ENCODE data around the gene ST6GALNAC4.

The ST6GALNAC4 gene

DNA sequence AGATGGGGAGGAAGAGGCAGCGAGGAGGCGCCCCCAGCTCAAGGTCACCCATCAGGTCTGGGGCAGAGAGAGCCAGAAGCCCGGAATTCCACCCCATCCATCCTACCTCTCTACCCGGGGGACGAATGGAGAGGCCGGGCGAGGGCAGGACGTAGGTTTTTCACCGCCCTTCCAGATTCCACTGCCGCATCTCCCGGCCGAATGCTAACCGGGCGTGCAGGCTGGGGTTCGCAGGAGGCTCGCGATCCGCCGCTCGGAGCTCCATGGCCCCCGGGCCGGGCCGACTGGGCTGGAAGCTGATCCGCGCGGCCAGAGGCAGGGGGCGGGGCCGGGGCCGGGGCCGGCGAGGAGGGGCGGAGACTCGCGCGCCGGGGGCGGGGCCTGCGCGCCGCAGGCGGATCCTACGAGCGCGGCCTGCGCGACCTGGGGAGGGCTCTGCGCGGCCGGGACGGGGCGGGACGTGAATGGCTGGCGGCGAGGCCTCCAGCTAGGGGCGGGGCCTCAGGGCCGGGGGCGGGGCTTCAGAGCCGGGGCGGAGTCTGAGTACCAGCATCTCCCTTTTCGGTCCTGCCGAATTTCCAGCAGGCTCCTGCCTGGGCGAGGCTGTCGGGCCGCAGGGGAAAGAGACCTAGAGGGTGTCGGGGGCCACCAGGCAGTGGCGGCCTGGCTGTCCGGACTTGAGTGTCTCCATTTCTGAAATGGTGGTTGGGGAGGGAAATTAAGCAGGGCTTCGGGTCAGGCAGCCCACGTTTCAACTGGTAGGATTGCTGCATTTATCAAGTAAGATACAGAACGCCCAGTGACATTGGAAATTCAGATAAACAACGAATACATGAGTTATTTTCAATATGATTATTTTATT is at the start of gene ST6GALNAC4:
Gene ST6GALNAC4, minus strand, starts transcription at position 322 of the 862 bp plus-strand sequence. CDS start 622 bp downstream, outside the sequence.
- H3K4me3 ChIP-seq = peak within 1 kb of the TSS; percentile 36 to 61 (median 48)
- peak within 1 kb of the TSS; percentile 10 to 89 (median 71) for H3K27ac ChIP-seq

GRCh38 chr9:127965953-127966352 is 49.1 kb upstream of the ST6GALNAC4 start:
- no peak overlapping the region for H3K4me3 ChIP-seq
- peak overlapping the region in 20 of 21 experiments; percentile 79 to 95 (median 91) for H3K27ac ChIP-seq

- peak overlapping the region in 18 of 21 experiments; percentile 13 to 94 (median 90) for H3K27ac ChIP-seq
- H3K4me3 ChIP-seq = no peak overlapping the region
Measured at GRCh38 chr9:127963359-127964064, 46.7 kb upstream of the ST6GALNAC4 start.

DNA sequence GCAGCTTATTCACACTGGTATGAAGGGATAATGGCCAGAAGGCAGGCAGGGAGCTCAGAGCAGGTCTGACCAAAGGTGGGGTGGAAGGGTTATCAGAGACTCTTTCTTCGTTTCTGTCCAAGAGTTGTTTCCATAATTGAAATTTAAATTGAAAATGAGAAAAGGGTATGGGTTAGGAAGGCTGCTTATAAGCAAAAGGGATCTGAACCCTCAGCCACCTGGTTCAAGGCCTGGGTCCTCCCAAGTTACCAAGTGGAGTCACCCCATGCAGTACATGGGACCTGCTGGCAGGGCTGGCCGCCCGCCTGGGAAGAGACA is 46.2 kb upstream of the ST6GALNAC4 start:
- Histone ChIP-seq H3K27ac (peak overlapping the region in 14 of 21 experiments; percentile 13 to 93 (median 90)), H3K4me3 (no peak overlapping the region)

GRCh38 chr9:127962278-127962677 is 45.4 kb upstream of the ST6GALNAC4 start:
- Histone ChIP-seq H3K4me3 (no peak overlapping the region), H3K27ac (peak overlapping the region in 12 of 21 experiments; percentile 9 to 93 (median 82))

- peak overlapping the region in 11 of 21 experiments; percentile 8 to 93 (median 80) for H3K27ac ChIP-seq
- no peak overlapping the region for H3K4me3 ChIP-seq
Measured at GRCh38 chr9:127961613-127962155, 44.8 kb upstream of the ST6GALNAC4 start.

GRCh38 chr9:127961155-127961490 is 44.3 kb upstream of the ST6GALNAC4 start:
- H3K4me3 ChIP-seq = no peak overlapping the region

DNA sequence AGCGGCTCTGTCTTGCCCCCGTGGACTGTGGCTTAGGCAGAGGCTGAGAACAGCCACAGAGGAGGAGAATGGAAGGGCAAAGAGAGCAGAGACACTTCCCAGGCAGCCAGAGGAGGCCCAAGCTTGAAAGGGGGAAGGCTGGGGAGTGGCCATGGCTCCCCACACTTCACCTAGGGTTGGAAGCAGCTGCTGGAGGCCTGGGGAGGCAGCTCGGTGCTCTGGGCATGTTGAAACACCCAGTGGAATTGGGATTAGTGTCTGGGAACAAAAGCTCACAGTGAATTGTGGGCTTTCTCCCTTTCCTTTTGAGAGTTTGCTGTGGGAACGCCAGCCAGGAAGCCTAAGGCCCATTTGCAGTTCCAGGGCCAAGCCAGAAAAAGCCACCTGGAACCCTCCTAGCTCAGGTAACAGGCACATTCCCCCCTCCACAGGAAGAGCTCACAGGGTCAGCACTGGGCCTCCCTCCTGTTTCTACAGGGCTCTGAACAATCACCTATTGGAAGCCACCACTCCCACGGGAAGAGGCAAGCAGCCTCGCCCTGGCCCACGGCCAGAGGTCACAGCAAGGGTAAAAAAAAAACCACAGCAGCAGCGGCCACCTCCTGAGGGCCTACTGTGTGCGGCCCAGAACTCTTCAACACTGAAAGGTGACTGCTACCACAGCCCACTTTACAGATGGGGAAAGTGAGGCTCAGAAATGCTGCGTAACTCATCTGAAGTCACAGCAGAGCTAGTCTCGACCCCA is 43.7 kb upstream of the ST6GALNAC4 start:
- no peak overlapping the region for H3K4me3 ChIP-seq
- H3K27ac ChIP-seq = peak overlapping the region; percentile 14 to 93 (median 75)

More at GRCh38 chr9:127961155-127961490, 44.3 kb upstream of the ST6GALNAC4 start:
- peak overlapping the region in 19 of 21 experiments; percentile 7 to 93 (median 76) for H3K27ac ChIP-seq

GRCh38 chr9:127959841-127960409 is 43.1 kb upstream of the ST6GALNAC4 start:
- peak overlapping the region in 20 of 21 experiments; percentile 14 to 93 (median 76) for H3K27ac ChIP-seq

DNA sequence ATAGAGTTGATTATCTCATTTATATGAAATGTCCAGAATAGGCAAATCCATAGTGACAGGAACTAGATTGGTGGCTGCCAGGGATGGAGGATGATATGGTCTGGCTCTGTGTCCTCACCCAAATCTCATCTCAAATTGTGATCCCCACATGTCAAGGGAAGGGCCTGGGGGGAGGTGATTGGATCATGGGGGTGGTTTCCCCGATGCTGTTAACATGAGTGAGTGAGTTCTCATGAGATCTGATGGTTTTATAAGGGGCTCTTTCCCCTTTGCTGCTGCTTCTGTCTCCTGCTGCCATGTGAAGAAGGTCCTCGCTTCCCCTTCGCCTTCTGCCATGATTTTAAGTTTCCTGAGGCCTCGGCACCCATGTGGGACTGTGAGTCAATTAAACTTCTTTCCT is 42.6 kb upstream of the ST6GALNAC4 start:
- Histone ChIP-seq H3K27ac (peak overlapping the region in 10 of 21 experiments; percentile 8 to 93 (median 80)), H3K4me3 (no peak overlapping the region)

More at GRCh38 chr9:127959841-127960409, 43.1 kb upstream of the ST6GALNAC4 start:
- no peak overlapping the region for H3K4me3 ChIP-seq

GRCh38 chr9:127958728-127959127 is 41.9 kb upstream of the ST6GALNAC4 start:
- Histone ChIP-seq H3K4me3 (no peak overlapping the region), H3K27ac (peak overlapping the region in 3 of 21 experiments; percentile 19 to 81 (median 32))

DNA sequence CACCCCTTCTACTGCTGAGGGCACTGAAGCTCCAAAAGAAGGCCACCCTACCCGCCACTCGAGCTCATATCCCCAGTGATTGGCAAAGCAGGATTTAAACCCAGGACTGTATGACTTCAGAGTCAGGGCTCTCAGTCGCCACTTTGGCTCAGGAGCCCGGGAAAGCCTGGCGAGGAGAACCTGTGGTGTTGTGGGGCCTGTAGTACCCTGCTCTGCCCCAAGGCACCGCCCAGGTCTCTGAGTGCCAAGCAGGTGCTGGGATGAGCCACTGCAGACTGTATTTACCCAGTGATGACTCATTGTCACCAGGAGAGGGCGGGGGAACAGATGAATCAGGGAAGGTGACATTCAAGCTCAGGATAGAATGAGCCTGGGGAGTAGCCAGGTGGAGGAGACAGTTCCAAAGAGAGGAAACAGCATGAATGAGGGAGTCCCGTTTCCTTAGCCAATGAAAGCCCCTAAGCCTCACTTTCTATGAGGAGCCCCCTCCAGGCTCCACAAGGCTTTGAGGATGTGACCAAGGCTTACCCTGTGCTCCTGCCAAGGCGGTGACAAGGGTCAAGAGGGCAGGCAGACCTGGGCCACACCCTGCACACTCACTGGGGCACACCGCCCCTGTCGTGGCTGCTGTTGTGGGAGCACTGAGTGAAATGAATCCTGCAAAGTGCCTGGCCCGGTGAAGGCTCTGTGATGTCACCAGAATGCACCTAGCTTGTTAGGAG is 38.6 kb upstream of the ST6GALNAC4 start:
- Histone ChIP-seq H3K27ac (peak overlapping the region in 18 of 21 experiments; percentile 12 to 86 (median 64)), H3K4me3 (no peak overlapping the region)

GRCh38 chr9:127954831-127955293 is 38.0 kb upstream of the ST6GALNAC4 start:
- H3K4me3 ChIP-seq = no peak overlapping the region

GRCh38 chr9:127953768-127954505 is 37.1 kb upstream of the ST6GALNAC4 start:
- H3K27ac ChIP-seq = peak overlapping the region in 11 of 21 experiments; percentile 1 to 86 (median 62)
- no peak overlapping the region for H3K4me3 ChIP-seq

More at GRCh38 chr9:127954831-127955293, 38.0 kb upstream of the ST6GALNAC4 start:
- H3K27ac ChIP-seq = peak overlapping the region in 17 of 21 experiments; percentile 12 to 86 (median 62)

GRCh38 chr9:127953154-127953553 is 36.3 kb upstream of the ST6GALNAC4 start:
- H3K27ac ChIP-seq = peak overlapping the region in 4 of 21 experiments; percentile 21 to 86 (median 56)
- no peak overlapping the region for H3K4me3 ChIP-seq

DNA sequence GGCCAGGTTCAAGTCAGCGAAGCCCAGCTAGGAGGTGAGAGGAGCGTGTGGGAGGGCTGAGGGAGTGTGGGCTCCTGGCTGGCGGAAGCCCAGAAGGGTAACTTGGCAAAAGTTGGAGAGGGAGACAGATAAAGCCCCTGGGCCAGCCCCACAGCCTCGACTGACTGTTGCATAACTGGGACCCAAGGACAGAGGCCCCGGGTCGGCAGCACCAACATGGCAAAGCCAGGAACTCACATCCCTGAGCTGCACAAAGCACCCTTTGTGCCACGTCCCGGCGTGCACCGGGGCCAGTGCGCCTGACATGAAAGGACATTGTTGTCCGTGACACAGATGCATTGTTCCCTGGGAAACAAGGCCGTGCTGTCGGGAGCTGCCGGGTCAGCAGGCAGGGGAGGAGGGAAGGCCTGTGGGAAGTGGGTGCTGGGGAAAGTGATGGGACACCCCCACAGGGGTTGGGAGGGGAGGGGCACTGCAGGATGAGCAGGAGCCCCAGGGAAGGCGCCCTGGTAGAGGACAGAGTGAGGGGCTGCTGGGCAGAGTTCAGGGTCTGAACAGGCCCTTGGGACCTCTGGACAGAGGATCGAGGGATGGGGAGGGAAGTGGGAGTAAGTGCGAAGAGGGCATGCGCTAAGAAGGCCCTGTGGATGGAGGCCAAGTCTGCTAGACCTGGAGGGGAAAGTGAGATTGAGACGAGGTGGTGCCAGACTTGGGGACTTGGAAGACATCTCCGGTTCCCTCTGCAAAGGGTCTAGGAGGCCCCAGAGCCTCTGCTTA is 33.9 kb upstream of the ST6GALNAC4 start:
- Histone ChIP-seq H3K4me3 (no peak overlapping the region), H3K27ac (peak overlapping the region in 10 of 21 experiments; percentile 14 to 80 (median 56))
